Choroid plexus epithelial cell (primary cell): ENCODE measurements around the gene PRKCA.
"Not testable (repeated sequence)": the region's sequence is repeated elsewhere in the genome, so short reads cannot be mapped to it uniquely, and the experiment has no call there.

Experiments used
- DNase-seq: peaks from one replicate; pipeline ENCODE4 v3.0.0-alpha.2; 2010; ENCODE audit warnings: low read depth
- H3K4me3 ChIP-seq: 2 replicates; pipeline ENCODE4 v1.5.1; 2011; ENCODE audit warnings: low read depth, mild to moderate bottlenecking, control low read depth, low read length, moderate library complexity
- CTCF ChIP-seq: conservative IDR thresholded peaks from 2 replicates; pipeline ENCODE4 v1.5.1; 2011; ENCODE audit warnings: low read depth, mild to moderate bottlenecking, control low read depth, inconsistent platforms, low read length, moderate library complexity

Gene PRKCA

GRCh38 chr17:66711401-66711800 is 409.0 kb downstream of the PRKCA start:
- no peak overlapping the region for H3K4me3 ChIP-seq
- DNase-seq, result no peak
- no peak for TF ChIP-seq CTCF

GRCh38 chr17:66711881-66712321 is 409.5 kb downstream of the PRKCA start:
- TF ChIP-seq CTCF, result no peak
- DNase-seq, result peak; percentile 68
- H3K4me3 ChIP-seq, result no peak overlapping the region

GRCh38 chr17:66712453-66712852 is 410.0 kb downstream of the PRKCA start:
- DNase-seq, result no peak
- no peak for TF ChIP-seq CTCF

GRCh38 chr17:66713021-66713532 is 410.7 kb downstream of the PRKCA start:
- DNase-seq, H3K4me3 ChIP-seq: not testable (repeated sequence)

More at GRCh38 chr17:66712453-66712852, 410.0 kb downstream of the PRKCA start:
- no peak overlapping the region for H3K4me3 ChIP-seq

GRCh38 chr17:66713533-66714042 is 411.2 kb downstream of the PRKCA start:
- no peak for DNase-seq
- no peak for TF ChIP-seq CTCF
- no peak overlapping the region for H3K4me3 ChIP-seq

GRCh38 chr17:66714046-66715023 is 411.9 kb downstream of the PRKCA start:
- no peak for TF ChIP-seq CTCF
- DNase-seq, result no peak
- H3K4me3 ChIP-seq, result no peak overlapping the region

GRCh38 chr17:66715076-66715675 is 412.8 kb downstream of the PRKCA start:
- no peak overlapping the region for H3K4me3 ChIP-seq
- DNase-seq, result no peak
- TF ChIP-seq CTCF, result no peak
